Measurements from ENCODE around the gene BACE2.
"Not testable (repeated sequence)": the region's sequence is repeated elsewhere in the genome, so short reads cannot be mapped to it uniquely, and the experiment has no call there.

The BACE2 gene

GRCh38 chr21:41198647-41199046 lies 30.7 kb downstream of the BACE2 start:
- not testable (repeated sequence) for H3K9me3 ChIP-seq (ENCODE audit: control insufficient read depth, insufficient read depth, low read depth, low read length); H3K4me1 ChIP-seq (ENCODE audit: control insufficient read depth, insufficient read depth, low read length); H3K9ac ChIP-seq (ENCODE audit: low read length)

DNA sequence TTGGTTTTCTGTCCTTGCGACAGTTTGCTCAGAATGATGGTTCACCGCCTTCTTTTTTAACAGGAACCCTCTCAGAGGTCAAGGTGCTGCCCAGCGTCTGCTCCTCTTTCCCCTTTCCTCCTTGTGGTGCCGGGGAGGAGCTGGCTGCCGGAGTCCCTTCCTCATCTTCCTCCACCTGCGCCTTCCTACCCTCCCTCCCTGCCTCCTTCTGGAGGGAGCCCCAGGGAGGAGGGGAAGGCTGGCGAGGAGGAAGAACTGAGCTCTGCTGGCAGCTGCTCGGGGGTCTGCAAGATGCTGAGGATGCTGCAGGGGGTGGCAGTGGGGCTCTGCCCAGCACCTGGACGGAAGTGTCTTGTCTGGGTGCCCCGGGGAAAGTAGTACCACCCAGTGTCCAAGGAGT lies 31.2 kb downstream of the BACE2 start:
- no peaks in the 10 kb centered on the region for H3K27me3 ChIP-seq (ENCODE audit: control insufficient read depth, insufficient read depth, low read length)
- H3K36me3 ChIP-seq (ENCODE audit: control insufficient read depth, insufficient read depth, low read length) = no peaks in the 10 kb centered on the region

More at GRCh38 chr21:41198647-41199046, 30.7 kb downstream of the BACE2 start:
- not testable (repeated sequence) for H3K4me3 ChIP-seq (ENCODE audit: low read depth, low read length); H3K36me3 ChIP-seq (ENCODE audit: control insufficient read depth, insufficient read depth, low read length); H3K27ac ChIP-seq (ENCODE audit: low read depth, low read length); H3K27me3 ChIP-seq (ENCODE audit: control insufficient read depth, insufficient read depth, low read length)

GRCh38 chr21:41199588-41199987 lies 31.6 kb downstream of the BACE2 start:
- no peak overlapping the region for H3K4me3 ChIP-seq (ENCODE audit: low read depth, low read length)
- H3K36me3 ChIP-seq (ENCODE audit: control insufficient read depth, insufficient read depth, low read length) = no peaks in the 10 kb centered on the region
- no peak overlapping the region for H3K27ac ChIP-seq (ENCODE audit: low read depth, low read length)
- H3K27me3 ChIP-seq (ENCODE audit: control insufficient read depth, insufficient read depth, low read length) = no peaks in the 10 kb centered on the region
- H3K4me1 ChIP-seq (ENCODE audit: control insufficient read depth, insufficient read depth, low read length) = peaks cover 6% of the 10 kb centered on the region; the same call in 1 of the 2 replicates
- H3K9me3 ChIP-seq (ENCODE audit: control insufficient read depth, insufficient read depth, low read depth, low read length) = no peaks in the 10 kb centered on the region
- H3K9ac ChIP-seq (ENCODE audit: low read length) = no peak overlapping the region

More for the DNA sequence above, 31.2 kb downstream of the BACE2 start:
- Histone ChIP-seq H3K27ac (ENCODE audit: low read depth, low read length) (no peak overlapping the region), H3K4me3 (ENCODE audit: low read depth, low read length) (no peak overlapping the region), H3K4me1 (ENCODE audit: control insufficient read depth, insufficient read depth, low read length) (peaks cover 6% of the 10 kb centered on the region; the same call in 1 of the 2 replicates), H3K9ac (ENCODE audit: low read length) (no peak overlapping the region), H3K9me3 (ENCODE audit: control insufficient read depth, insufficient read depth, low read depth, low read length) (no peaks in the 10 kb centered on the region)

- H3K4me3 ChIP-seq (ENCODE audit: low read depth, low read length) = no peak overlapping the region
- no peaks in the 10 kb centered on the region for H3K36me3 ChIP-seq (ENCODE audit: control insufficient read depth, insufficient read depth, low read length)
- no peaks in the 10 kb centered on the region for H3K27me3 ChIP-seq (ENCODE audit: control insufficient read depth, insufficient read depth, low read length)
- H3K4me1 ChIP-seq (ENCODE audit: control insufficient read depth, insufficient read depth, low read length) = peaks cover 6% of the 10 kb centered on the region; the same call in 1 of the 2 replicates
- H3K9me3 ChIP-seq (ENCODE audit: control insufficient read depth, insufficient read depth, low read depth, low read length) = no peaks in the 10 kb centered on the region
- H3K27ac ChIP-seq (ENCODE audit: low read depth, low read length) = no peak overlapping the region
- no peak overlapping the region for H3K9ac ChIP-seq (ENCODE audit: low read length)
These were observed 33.4 kb downstream of the BACE2 start for GRCh38 chr21:41201385-41201784.

- no peak overlapping the region for H3K9ac ChIP-seq (ENCODE audit: low read length)
- H3K4me3 ChIP-seq (ENCODE audit: low read depth, low read length) = no peak overlapping the region
- no peaks in the 10 kb centered on the region for H3K36me3 ChIP-seq (ENCODE audit: control insufficient read depth, insufficient read depth, low read length)
- H3K27me3 ChIP-seq (ENCODE audit: control insufficient read depth, insufficient read depth, low read length) = no peaks in the 10 kb centered on the region
- H3K4me1 ChIP-seq (ENCODE audit: control insufficient read depth, insufficient read depth, low read length) = peaks cover 5% of the 10 kb centered on the region; the same call in 1 of the 2 replicates
- H3K9me3 ChIP-seq (ENCODE audit: control insufficient read depth, insufficient read depth, low read depth, low read length) = no peaks in the 10 kb centered on the region
- H3K27ac ChIP-seq (ENCODE audit: low read depth, low read length) = no peak overlapping the region
These were observed 36.8 kb downstream of the BACE2 start for GRCh38 chr21:41204736-41205135.

- Histone ChIP-seq H3K27me3 (ENCODE audit: control insufficient read depth, insufficient read depth, low read length) (no peaks in the 10 kb centered on the region), H3K9me3 (ENCODE audit: control insufficient read depth, insufficient read depth, low read depth, low read length) (0 out of 2 replicates have a peak, but pooled peaks cover 2% of the 10 kb centered on the region), H3K27ac (ENCODE audit: low read depth, low read length) (no peak overlapping the region), H3K4me3 (ENCODE audit: low read depth, low read length) (no peak overlapping the region), H3K36me3 (ENCODE audit: control insufficient read depth, insufficient read depth, low read length) (no peaks in the 10 kb centered on the region), H3K9ac (ENCODE audit: low read length) (no peak overlapping the region), H3K4me1 (ENCODE audit: control insufficient read depth, insufficient read depth, low read length) (peaks cover 13% of the 10 kb centered on the region; the same call in 1 of the 2 replicates)
These were observed 39.7 kb downstream of the BACE2 start for GRCh38 chr21:41207401-41208375.

GRCh38 chr21:41208376-41208763 lies 40.4 kb downstream of the BACE2 start:
- H3K27ac ChIP-seq (ENCODE audit: low read depth, low read length) = no peak overlapping the region
- H3K36me3 ChIP-seq (ENCODE audit: control insufficient read depth, insufficient read depth, low read length) = no peaks in the 10 kb centered on the region
- no peak overlapping the region for H3K9ac ChIP-seq (ENCODE audit: low read length)
- H3K4me3 ChIP-seq (ENCODE audit: low read depth, low read length) = no peak overlapping the region
- H3K4me1 ChIP-seq (ENCODE audit: control insufficient read depth, insufficient read depth, low read length) = peaks cover 13% of the 10 kb centered on the region; the same call in 1 of the 2 replicates
- H3K27me3 ChIP-seq (ENCODE audit: control insufficient read depth, insufficient read depth, low read length) = no peaks in the 10 kb centered on the region
- 0 out of 2 replicates have a peak, but pooled peaks cover 2% of the 10 kb centered on the region for H3K9me3 ChIP-seq (ENCODE audit: control insufficient read depth, insufficient read depth, low read depth, low read length)

DNA sequence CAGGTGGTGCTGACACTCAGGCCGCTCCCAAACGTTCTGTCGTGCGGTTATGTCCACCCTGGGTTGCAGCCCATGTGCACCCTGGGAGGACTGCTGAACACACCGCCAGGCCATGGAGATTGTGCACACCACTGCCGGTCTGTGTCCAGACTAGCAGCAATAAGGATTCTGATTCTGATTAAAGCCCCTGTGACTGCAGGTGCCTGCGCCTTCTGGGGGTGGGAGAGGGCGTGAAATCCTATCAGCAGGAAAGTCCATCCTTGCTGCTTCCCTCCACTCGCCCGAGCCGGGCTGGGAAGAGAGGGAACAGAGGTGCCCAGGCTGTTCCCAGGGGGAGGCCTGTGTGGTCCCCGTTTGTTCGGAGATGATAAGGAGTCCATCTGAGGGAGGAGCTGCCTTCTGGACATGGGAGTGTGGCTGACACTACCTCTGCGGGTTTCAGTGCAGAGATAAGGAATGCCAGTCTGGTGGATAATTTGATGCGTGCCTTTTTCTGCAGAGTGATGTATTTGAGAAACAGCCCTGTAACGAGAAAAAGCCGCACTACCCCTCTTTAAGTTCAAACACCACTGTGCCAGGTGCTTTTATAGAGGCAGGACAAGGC lies 41.2 kb downstream of the BACE2 start:
- Histone ChIP-seq H3K27ac (ENCODE audit: low read depth, low read length) (no peak overlapping the region), H3K9me3 (ENCODE audit: control insufficient read depth, insufficient read depth, low read depth, low read length) (0 out of 2 replicates have a peak, but pooled peaks cover 2% of the 10 kb centered on the region)

DNA sequence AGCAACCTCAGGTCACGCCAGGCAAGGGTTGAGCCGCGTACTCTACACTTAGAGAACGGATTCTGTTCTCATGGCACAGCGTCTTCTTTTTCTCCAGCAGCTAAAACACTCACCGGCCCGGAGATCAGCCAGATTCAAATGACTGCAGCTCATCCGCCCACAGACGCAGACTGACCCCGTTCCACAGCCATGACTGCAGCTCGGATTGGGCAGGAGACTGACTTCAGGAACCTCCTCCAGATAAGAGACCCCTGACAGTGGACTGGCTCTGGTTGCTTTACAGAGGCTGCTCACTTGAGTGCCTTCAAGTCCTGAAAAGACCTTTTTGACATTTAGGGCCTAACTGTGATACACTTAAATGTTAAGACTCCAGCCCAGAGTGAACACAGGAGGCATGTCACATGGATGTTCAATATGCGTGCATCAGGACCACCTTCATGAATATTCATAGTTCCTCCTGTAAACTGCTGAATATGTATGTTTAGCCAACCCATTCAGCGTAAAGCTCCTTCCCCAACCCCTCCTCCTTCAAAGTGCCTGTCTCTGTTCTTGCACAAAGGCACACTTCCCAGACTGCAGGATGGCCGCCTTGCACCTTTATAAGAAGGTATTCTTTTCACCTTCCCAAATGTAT lies 42.6 kb downstream of the BACE2 start:
- Histone ChIP-seq H3K27ac (ENCODE audit: low read depth, low read length) (no peak overlapping the region), H3K36me3 (ENCODE audit: control insufficient read depth, insufficient read depth, low read length) (no peaks in the 10 kb centered on the region), H3K9me3 (ENCODE audit: control insufficient read depth, insufficient read depth, low read depth, low read length) (0 out of 2 replicates have a peak, but pooled peaks cover 2% of the 10 kb centered on the region), H3K27me3 (ENCODE audit: control insufficient read depth, insufficient read depth, low read length) (no peaks in the 10 kb centered on the region), H3K9ac (ENCODE audit: low read length) (no peak overlapping the region), H3K4me3 (ENCODE audit: low read depth, low read length) (no peak overlapping the region), H3K4me1 (ENCODE audit: control insufficient read depth, insufficient read depth, low read length) (peaks cover 13% of the 10 kb centered on the region; the same call in 1 of the 2 replicates)

More for the DNA sequence above, 41.2 kb downstream of the BACE2 start:
- H3K9ac ChIP-seq (ENCODE audit: low read length) = no peak overlapping the region
- no peaks in the 10 kb centered on the region for H3K36me3 ChIP-seq (ENCODE audit: control insufficient read depth, insufficient read depth, low read length)
- H3K4me3 ChIP-seq (ENCODE audit: low read depth, low read length) = no peak overlapping the region
- no peaks in the 10 kb centered on the region for H3K27me3 ChIP-seq (ENCODE audit: control insufficient read depth, insufficient read depth, low read length)
- peaks cover 13% of the 10 kb centered on the region; the same call in 1 of the 2 replicates for H3K4me1 ChIP-seq (ENCODE audit: control insufficient read depth, insufficient read depth, low read length)

DNA sequence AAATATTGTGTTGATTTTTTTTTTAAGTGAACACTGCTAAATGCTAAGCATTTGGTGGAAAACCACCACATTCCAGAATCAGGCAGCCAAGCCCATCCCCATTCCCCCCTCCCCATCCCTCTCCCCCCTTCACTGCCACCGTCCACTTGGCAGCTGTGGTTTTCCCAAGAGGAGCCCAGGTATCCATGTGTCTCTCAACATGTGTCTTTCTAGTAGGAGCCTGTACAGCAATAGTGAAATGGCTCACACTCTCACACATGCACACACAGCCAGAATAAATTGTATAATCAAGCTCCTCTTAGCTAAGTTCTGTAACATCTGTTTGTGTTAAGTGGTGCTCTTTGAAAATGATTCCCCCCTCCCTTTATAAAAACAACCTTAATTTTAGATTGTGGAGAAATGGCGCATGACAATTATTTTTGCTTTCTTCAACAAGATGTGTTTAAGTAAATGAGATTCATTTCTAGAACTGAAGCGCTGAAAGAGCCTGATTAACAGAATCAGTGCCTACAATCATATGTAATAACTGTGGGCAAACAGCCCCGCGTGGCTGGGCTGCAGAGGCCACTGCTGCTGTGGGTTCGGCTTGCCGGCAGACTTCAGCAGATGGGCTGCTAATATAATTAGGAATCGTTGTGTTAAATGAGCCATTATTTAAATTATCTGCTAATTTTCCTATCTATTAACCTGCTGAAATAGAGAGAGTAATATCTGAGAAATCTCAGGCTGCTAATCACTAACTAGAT lies 43.3 kb downstream of the BACE2 start:
- H3K9me3 ChIP-seq (ENCODE audit: control insufficient read depth, insufficient read depth, low read depth, low read length) = 0 out of 2 replicates have a peak, but pooled peaks cover 2% of the 10 kb centered on the region
- H3K27me3 ChIP-seq (ENCODE audit: control insufficient read depth, insufficient read depth, low read length) = no peaks in the 10 kb centered on the region
- peaks cover 13% of the 10 kb centered on the region; the same call in 1 of the 2 replicates for H3K4me1 ChIP-seq (ENCODE audit: control insufficient read depth, insufficient read depth, low read length)
- no peaks in the 10 kb centered on the region for H3K36me3 ChIP-seq (ENCODE audit: control insufficient read depth, insufficient read depth, low read length)
- no peak overlapping the region for H3K27ac ChIP-seq (ENCODE audit: low read depth, low read length)
- H3K4me3 ChIP-seq (ENCODE audit: low read depth, low read length) = no peak overlapping the region
- H3K9ac ChIP-seq (ENCODE audit: low read length) = no peak overlapping the region

Data from HUES6 (cell line).